ENCODE data around the gene EPHA3.

The EPHA3 gene

DNA sequence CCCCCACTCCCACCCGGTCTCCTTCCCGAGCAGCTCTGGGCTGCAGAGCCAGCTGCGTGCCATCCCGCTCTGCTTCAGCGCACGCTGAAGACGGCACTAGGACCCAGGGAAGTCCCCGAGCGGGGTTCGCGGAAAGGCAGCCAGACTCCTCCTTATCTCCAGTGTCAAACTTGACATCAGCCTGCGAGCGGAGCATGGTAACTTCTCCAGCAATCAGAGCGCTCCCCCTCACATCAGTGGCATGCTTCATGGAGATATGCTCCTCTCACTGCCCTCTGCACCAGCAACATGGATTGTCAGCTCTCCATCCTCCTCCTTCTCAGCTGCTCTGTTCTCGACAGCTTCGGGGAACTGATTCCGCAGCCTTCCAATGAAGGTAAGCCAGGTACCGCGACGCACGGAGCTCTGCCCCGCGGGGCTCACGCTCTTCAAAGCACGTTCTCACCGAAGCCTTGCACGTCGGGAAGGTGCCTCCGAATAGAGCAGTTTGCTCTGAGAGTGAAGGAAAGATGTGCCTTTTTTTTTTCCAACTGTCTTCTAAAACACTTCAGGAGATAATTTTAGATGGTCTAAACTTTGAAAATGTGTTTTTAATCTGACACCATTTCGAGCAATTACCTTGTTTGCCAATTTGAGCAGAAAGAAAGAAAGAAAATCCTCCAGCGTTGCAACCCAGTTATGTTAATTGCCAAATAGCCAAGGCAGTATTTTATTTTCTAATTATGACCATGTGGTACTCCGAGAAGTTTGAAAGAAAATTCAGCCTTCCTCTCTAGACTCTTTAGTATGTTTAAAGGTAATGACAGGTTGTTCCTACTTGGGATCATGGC is at the start of gene EPHA3:
EPHA3 (plus strand) TSS at position 161 of the 830 bp plus-strand sequence; CDS start at position 289, 128 bp downstream.
- FAIRE-seq: no peak

DNA sequence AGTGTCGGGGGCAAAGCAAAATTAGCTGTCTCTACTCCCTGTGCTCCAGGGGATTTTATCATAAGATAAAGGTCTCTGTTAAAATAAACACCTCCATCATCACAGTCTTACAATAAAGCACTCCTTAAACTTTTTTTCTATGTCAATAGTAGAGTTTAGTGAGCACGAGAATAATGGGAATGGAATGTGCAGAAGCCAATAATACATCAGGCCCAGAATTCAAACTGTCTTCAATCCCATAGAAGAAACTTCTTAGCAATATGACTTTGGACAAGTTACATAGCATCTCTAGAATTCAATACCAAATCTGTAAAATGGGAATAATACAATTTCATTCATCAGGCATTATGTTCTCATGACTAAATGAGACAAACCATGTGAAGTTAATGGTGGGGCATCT is 49.0 kb upstream of the EPHA3 start:
- FAIRE-seq: no peak

DNA sequence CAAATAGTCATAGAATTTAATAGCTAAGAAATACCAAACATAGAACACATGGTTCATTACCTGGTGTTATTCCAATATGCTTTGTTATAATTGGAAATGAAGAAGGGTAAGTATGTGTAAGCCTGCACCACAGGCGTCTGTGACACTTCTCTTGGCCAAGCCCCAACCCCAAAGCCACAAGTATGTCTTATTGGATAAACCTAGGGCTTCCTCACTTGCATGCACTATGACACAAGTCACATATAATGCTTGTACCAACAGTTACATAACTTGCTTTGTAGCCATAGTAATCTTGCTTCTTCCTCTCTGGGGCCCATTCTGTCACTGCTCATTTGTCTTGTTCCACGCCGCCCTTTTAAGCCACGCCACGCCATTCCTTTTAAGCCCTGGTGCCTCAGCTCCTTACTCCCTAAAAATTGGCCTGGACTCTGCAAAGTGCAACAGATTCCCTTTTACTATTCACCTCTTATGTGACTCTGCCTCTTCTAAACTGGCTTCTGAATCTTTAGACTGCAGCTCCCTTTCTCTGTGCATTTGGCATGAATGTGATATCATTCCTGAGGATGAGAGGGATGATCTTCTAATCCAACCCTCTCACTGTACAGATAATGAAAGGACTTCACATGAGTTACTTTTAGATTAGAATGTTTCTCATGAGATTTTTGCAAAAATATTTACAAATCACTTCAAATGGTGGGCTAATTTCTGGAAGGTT is 48.1 kb upstream of the EPHA3 start:
- FAIRE-seq: no peak

DNA sequence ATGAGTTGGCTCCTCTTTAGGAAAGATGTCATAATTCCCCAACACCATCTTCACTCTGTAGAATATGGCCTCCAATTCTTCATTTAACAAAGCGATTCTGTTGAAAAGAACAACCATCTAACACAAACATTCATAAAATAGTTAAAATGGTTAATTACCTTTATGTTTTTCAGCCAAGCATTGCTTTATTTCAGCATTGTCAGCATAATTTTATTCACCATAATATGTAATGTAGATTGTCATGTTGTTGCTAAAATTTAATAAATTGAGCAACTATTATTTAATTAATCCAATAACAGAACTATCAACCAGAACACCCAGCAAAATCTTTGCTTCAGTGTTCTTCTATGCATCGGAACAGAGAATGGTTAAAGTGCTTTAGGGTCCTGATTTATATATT is 46.2 kb upstream of the EPHA3 start:
- no peak for FAIRE-seq

GRCh38 chr3:89067736-89068135 is 39.7 kb upstream of the EPHA3 start:
- FAIRE-seq: no peak

DNA sequence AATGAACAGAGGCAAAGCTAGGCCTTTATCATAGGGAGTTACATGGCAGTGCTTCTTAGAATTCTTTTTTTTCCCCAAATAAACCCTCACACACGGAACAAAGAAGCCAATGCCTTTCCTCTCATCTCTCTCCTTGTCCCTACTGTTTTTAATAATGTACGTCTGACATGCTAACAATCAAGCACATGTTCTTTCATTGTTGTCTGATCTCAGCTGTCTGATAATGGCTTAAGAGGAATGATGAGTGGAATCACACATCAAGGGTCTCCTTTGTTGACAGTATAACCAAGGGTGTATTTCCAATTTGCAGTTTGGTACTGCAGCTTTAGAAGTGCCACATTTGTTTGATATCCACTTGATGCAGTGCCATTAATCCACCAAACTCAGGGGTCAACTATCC is 34.8 kb upstream of the EPHA3 start:
- no peak for FAIRE-seq

DNA sequence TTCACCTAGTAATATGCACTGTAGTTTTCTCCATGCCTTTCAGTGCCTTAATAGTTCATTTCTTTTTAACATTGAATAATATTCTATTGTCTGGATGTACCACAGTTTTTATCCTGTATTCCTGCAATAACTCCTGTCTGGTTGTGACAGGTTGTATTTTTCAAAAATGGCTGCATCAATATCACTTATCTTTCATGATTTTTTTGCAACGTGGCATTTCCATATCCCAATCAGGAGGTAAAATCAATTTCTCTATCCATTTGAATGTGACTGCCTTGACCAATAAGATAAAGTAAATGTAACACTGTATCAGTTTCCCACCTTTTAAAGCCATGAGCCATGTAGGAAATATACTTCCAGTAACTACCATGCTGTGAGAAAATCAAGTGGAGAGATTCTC is 27.5 kb upstream of the EPHA3 start:
- no peak for FAIRE-seq

GRCh38 chr3:89087851-89088250 is 19.6 kb upstream of the EPHA3 start:
- FAIRE-seq: no peak

- FAIRE-seq: no peak
Measured at GRCh38 chr3:89098173-89098572, 9.2 kb upstream of the EPHA3 start.

GRCh38 chr3:89098964-89099585 is 8.3 kb upstream of the EPHA3 start:
- FAIRE-seq: no peak

GRCh38 chr3:89101251-89101650 is 6.2 kb upstream of the EPHA3 start:
- peak; percentile 29 for FAIRE-seq

DNA sequence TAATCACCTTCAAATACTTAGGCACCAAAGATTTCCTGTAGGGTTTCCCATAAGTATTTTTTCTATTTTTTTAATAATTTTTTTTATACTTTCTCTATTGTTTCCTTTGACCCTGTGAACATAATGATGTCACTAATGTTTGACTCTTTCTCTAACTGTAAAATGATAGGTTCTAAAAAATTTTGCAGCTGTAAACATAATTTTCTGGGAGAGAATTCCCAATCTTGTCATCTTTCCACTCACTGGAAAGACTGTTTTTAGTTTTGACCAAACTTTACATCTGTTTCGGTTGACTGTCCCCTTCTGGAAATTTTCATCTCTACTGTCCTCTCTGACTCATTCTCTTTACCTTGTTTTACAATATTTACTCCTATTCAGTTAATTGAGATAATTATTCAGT is 5.5 kb upstream of the EPHA3 start:
- no peak for FAIRE-seq

- no peak for FAIRE-seq
Measured at GRCh38 chr3:89104499-89104898, 2.9 kb upstream of the EPHA3 start.

- FAIRE-seq: no peak
Measured at GRCh38 chr3:89105503-89105902, 1.9 kb upstream of the EPHA3 start.

GRCh38 chr3:89108291-89108550 is 800 bp downstream of the EPHA3 start:
- FAIRE-seq: no peak

DNA sequence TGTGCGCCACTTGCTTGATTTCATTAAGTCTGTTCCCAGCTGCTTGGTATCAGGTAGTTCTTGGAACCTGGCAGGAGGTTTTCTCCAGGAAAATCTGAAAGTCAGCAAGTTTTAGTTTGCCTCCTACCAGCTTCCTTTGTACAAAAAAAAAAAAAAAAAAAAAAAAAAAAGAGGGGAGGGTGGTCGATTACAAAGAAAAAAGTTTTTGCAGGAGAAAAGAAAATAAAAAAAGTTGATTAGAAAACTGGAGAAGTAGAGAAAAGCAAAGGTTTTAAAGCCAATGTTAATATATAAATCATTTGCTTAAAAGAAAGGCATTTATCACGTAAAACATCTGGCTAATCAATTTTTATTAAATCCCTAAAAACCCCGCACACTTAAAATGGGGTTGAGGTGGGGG is 5.9 kb downstream of the EPHA3 start:
- no peak for FAIRE-seq

- FAIRE-seq: no peak
Measured at GRCh38 chr3:89113893-89114840, 6.7 kb downstream of the EPHA3 start.

DNA sequence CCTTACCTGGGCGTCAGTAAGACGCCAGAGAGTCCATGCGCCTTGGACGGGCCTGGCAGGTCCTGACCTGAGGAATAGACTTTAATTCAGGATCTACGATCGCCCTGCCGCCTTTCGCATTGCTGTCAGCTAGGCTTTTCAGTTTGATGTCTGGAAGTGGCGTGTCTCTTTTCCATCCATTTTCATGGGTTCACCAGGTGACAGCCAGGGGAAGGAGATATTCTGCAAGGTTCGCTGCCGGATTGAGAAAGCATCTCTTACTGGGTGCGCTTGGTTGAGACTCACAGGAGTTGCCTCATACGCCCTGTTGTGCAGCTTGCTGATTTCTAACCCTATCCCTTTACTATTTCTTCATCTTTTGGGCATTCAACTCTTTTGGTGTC is 7.4 kb downstream of the EPHA3 start:
- no peak for FAIRE-seq

DNA sequence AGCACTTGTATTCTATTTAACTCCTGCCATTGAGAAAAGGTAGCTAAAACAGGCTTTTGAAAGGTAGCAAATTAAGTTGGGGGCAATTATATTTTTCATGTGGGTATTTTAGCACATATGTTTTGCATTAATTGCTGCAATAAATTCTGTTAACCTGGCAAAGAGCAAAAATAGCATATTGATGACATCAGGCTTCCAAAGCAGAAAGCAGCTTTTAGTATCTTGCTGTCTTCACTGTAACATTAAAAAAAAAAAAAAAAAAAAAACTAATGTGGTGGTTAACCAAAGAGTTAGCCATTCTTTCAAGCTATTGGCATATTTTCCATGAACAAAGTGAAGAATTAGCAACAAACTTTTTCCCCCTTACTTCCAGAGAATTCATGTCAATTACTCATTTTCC is 9.1 kb downstream of the EPHA3 start:
- no peak for FAIRE-seq

- FAIRE-seq: no peak
Measured at GRCh38 chr3:89138048-89138447, 30.6 kb downstream of the EPHA3 start.

GRCh38 chr3:89139870-89140269 is 32.4 kb downstream of the EPHA3 start:
- no peak for FAIRE-seq

DNA sequence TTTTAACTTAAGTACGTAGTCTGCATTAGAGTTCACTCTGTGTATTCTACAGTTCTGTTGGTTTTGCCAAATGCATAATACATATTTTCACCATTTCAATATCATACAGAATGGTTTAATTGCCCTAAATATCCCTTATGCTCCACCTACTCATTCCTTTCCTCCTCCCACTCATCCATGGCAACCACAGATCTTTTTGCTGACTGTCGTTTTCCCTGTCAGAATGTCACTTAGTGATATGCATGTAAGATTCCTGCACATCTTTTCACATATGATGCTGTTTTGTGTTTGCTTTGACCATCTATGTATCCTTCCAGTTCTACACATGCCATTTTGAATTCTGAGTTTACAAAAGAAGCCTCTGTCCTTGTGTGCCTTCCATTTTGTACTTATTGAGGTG is 36.7 kb downstream of the EPHA3 start:
- no peak for FAIRE-seq

GRCh38 chr3:89145995-89146394 is 38.6 kb downstream of the EPHA3 start:
- no peak for FAIRE-seq

All from endometrium (tissue), 2 donors.